ENCODE measurements around the gene RBMY1E.
"Not testable (repeated sequence)": the region's sequence is repeated elsewhere in the genome, so short reads cannot be mapped to it uniquely, and the experiment has no call there.

Gene RBMY1E

DNA sequence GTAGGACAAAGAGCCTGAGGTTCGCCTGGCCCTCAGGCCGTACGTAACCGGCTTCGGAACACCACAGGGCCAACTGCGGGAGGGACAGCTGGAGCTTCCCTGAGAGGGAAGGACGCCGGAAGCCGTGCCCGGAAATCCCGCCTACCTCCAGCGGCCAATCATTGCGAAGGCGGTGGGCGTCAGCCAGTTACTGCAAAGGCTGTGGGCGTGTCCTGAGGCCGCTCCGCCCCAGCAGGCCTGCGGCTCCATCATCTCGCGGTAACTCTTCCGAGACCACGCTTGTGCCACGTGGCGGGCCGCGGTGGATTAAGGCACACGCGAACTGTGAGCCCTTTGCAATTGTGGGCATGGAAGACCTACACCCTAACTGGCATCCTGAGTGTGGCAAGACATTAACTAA is at the start of gene RBMY1E:
Gene RBMY1E, minus strand, starts transcription at position 101 of the 400 bp plus-strand sequence. CDS start 1,978 bp downstream, outside the sequence.
- not testable (repeated sequence) for DNase-seq (ENCODE audit: low spot score)

DNA sequence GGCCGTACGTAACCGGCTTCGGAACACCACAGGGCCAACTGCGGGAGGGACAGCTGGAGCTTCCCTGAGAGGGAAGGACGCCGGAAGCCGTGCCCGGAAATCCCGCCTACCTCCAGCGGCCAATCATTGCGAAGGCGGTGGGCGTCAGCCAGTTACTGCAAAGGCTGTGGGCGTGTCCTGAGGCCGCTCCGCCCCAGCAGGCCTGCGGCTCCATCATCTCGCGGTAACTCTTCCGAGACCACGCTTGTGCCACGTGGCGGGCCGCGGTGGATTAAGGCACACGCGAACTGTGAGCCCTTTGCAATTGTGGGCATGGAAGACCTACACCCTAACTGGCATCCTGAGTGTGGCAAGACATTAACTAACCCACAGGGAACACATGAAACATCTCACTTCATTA is 23.4 kb downstream of the RBMY1E start, which contains the start of gene RBMY1D:
Gene RBMY1D, minus strand, starts transcription at position 101 of the 400 bp plus-strand sequence. CDS start 2,013 bp downstream, outside the sequence.
- not testable (repeated sequence) for DNase-seq (ENCODE audit: low spot score)

DNA sequence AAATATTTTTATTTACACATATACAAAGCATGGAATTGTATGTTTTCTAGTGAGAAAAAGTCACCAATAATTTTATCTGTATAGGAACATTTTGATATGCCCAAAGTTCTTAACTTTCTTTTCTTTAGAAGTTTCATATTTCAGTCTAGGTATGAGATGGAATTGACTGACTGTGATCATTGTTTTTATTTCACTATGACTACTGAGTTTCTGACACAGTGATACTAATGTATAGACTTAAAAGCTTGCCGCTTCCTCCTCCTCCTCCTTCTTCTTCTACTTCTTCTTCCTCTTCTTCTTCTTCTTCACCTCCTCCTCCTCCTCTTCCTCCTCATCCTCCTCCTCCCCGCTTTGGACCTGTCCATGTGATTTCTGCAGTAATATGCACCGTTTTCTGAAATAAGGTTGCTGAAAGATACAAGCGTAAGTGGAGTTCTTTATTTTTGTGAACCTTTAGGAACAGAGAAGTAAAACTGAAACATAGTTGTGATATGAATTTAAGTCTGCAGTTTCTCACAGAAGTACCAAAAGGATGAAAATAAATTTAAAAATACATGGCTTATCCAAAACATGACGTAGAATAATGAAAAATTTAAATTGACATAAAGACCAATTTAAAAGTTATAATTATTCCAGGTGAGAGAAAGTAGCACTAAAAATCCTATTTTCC is 48.3 kb downstream of the RBMY1E start:
- not testable (repeated sequence) for DNase-seq (ENCODE audit: low spot score)
